Stimulated activated CD8-positive, alpha-beta memory T cell treated with anti-CD3 and anti-CD28 coated beads, Interleukin-12 subunit alpha, Interleukin-12 subunit beta, amount 100 ng/mL, for 1 hour (primary cell): ENCODE data around the gene SYNE3.

ENCODE experiments used
- DNase-seq: peaks from one replicate; pipeline ENCODE4 v3.0.0-alpha.2; 2020; ENCODE audit warnings: low read depth

SYNE3 gene

GRCh38 chr14:95489214-95490137 is 27.0 kb downstream of the SYNE3 start:
- no peak for DNase-seq

GRCh38 chr14:95488376-95489213 is 27.9 kb downstream of the SYNE3 start:
- no peak for DNase-seq

- DNase-seq, result no peak
Observed at GRCh38 chr14:95487669-95488084, 28.8 kb downstream of the SYNE3 start.

- DNase-seq, result no peak
Observed at GRCh38 chr14:95486875-95487668, 29.4 kb downstream of the SYNE3 start.

GRCh38 chr14:95485222-95485819 is 31.1 kb downstream of the SYNE3 start:
- DNase-seq, result no peak

- no peak for DNase-seq
Observed at GRCh38 chr14:95484296-95484695, 32.2 kb downstream of the SYNE3 start.

GRCh38 chr14:95483309-95484165 is 32.9 kb downstream of the SYNE3 start:
- DNase-seq, result no peak

GRCh38 chr14:95482627-95483308 is 33.7 kb downstream of the SYNE3 start:
- no peak for DNase-seq

GRCh38 chr14:95481391-95482022 is 34.9 kb downstream of the SYNE3 start:
- no peak for DNase-seq

GRCh38 chr14:95480887-95481226 is 35.6 kb downstream of the SYNE3 start:
- DNase-seq, result no peak

GRCh38 chr14:95480109-95480886 is 36.2 kb downstream of the SYNE3 start:
- DNase-seq, result no peak

- no peak for DNase-seq
Observed at GRCh38 chr14:95479494-95479893, 37.0 kb downstream of the SYNE3 start.

GRCh38 chr14:95478818-95479217 is 37.6 kb downstream of the SYNE3 start:
- DNase-seq, result no peak

GRCh38 chr14:95478309-95478708 is 38.1 kb downstream of the SYNE3 start:
- DNase-seq, result no peak

GRCh38 chr14:95477411-95478269 is 38.8 kb downstream of the SYNE3 start:
- no peak for DNase-seq

- no peak for DNase-seq
Observed at GRCh38 chr14:95476747-95477146, 39.7 kb downstream of the SYNE3 start.

- no peak for DNase-seq
Observed at GRCh38 chr14:95475540-95476240, 40.8 kb downstream of the SYNE3 start.
